ENCODE measurements around the gene TCP11L2. TPM values are rescaled to one million over a fixed set of nuclear protein-coding genes. Genes with fewer than 3 reads are reported as not detected.

The TCP11L2 gene
- total RNA-seq, 4 donors from 2014 or later: 35.4 to 59.8 (median 41.5) TPM

GRCh38 chr12:106258226-106258625, 44.3 kb upstream of the TCP11L2 start:
- TF ChIP-seq POLR2A (IDR thresholded peaks at IDR 0.05): no peak
- no peak for TF ChIP-seq POLR2AphosphoS5 (IDR thresholded peaks at IDR 0.05)
- no peak for TF ChIP-seq EP300 (IDR thresholded peaks at IDR 0.05)
- no peak for TF ChIP-seq CTCF (IDR thresholded peaks at IDR 0.05)
- H3K36me3 ChIP-seq: no peaks in the 10 kb centered on the region
- no peaks in the 10 kb centered on the region for H3K4me1 ChIP-seq
- H3K4me3 ChIP-seq: no peak overlapping the region
- no peaks in the 10 kb centered on the region for H3K27me3 ChIP-seq
- H3K27ac ChIP-seq: no peak overlapping the region
- WGBS, 2 donors (ENCODE audit: low coverage in 1 of 2): 60% methylated on average over 1 of the region's 4 CpGs; no CpG with 5 or more reads in 1 of the 2 donors
- H3K9me3 ChIP-seq: no peaks in the 10 kb centered on the region
- ATAC-seq: no peak

DNA sequence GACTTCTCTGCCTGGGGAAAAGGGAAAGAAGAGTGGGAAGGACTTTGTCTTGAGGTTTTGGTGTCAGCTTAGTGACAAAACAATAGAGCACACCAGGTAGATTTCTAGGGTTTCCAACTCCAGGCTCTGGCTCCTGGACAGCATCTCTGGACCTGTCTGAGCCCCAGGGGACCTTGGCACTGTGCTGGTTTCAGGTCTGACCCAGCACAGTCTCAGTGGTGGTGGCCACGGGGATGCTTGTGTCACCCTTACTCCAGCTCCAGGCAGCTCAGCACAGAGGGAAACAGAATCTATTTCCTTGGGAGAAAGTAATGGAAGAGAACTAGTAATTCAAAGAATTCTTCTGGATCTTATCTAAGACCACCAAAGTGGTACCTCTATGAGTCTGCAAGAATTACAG, 43.6 kb upstream of the TCP11L2 start:
- no peak overlapping the region for H3K4me3 ChIP-seq
- no peaks in the 10 kb centered on the region for H3K4me1 ChIP-seq
- no peak for TF ChIP-seq POLR2A (IDR thresholded peaks at IDR 0.05)
- TF ChIP-seq POLR2AphosphoS5 (IDR thresholded peaks at IDR 0.05): no peak
- TF ChIP-seq EP300 (IDR thresholded peaks at IDR 0.05): no peak
- TF ChIP-seq CTCF (IDR thresholded peaks at IDR 0.05): no peak
- no peaks in the 10 kb centered on the region for H3K9me3 ChIP-seq
- ATAC-seq: no peak
- H3K27ac ChIP-seq: no peak overlapping the region
- 80% methylated on average over 1 of the region's 1 CpG; no CpG with 5 or more reads in 1 of the 2 donors for WGBS, 2 donors (ENCODE audit: low coverage in 1 of 2)
- H3K36me3 ChIP-seq: no peaks in the 10 kb centered on the region
- H3K27me3 ChIP-seq: no peaks in the 10 kb centered on the region

DNA sequence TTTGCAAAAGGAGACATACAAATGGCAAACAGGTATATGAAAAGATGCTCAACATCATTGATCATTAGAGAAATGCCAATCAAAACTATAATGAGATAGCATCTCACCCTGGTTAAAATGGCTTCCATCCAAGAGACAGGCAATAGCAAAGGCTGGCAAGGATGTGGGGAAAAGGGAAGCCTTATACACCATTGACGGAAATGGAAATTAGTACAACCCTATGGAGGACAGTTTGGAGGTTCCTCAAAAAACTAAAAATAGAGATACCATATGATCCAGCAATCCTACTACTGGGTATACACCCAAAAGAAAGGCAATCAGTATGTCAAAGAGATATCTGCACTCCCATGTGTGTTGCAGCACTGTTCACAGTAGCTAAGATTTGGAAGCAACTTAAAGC, 37.4 kb upstream of the TCP11L2 start:
- Histone ChIP-seq H3K9me3 (no peaks in the 10 kb centered on the region), H3K36me3 (no peaks in the 10 kb centered on the region), H3K4me1 (no peaks in the 10 kb centered on the region), H3K27me3 (no peaks in the 10 kb centered on the region), H3K27ac (no peak overlapping the region), H3K4me3 (no peak overlapping the region)
- no peak for TF ChIP-seq POLR2A (IDR thresholded peaks at IDR 0.05)
- TF ChIP-seq EP300 (IDR thresholded peaks at IDR 0.05): no peak
- TF ChIP-seq POLR2AphosphoS5 (IDR thresholded peaks at IDR 0.05): no peak
- no peak for TF ChIP-seq CTCF (IDR thresholded peaks at IDR 0.05)
- 88% methylated on average over 1 of the region's 1 CpG; no CpG with 5 or more reads in 1 of the 2 donors for WGBS, 2 donors (ENCODE audit: low coverage in 1 of 2)
- no peak for ATAC-seq

GRCh38 chr12:106267535-106267934, 35.0 kb upstream of the TCP11L2 start:
- H3K27me3 ChIP-seq: no peaks in the 10 kb centered on the region
- WGBS, 2 donors (ENCODE audit: low coverage in 1 of 2): 41 to 90% methylated on average over 2 of the region's 2 CpGs
- TF ChIP-seq EP300 (IDR thresholded peaks at IDR 0.05) (no peak), CTCF (IDR thresholded peaks at IDR 0.05) (no peak), POLR2AphosphoS5 (IDR thresholded peaks at IDR 0.05) (no peak), POLR2A (IDR thresholded peaks at IDR 0.05) (no peak)
- no peaks in the 10 kb centered on the region for H3K36me3 ChIP-seq
- H3K4me1 ChIP-seq: no peaks in the 10 kb centered on the region
- no peak overlapping the region for H3K27ac ChIP-seq
- no peaks in the 10 kb centered on the region for H3K9me3 ChIP-seq
- no peak overlapping the region for H3K4me3 ChIP-seq
- ATAC-seq: no peak

DNA sequence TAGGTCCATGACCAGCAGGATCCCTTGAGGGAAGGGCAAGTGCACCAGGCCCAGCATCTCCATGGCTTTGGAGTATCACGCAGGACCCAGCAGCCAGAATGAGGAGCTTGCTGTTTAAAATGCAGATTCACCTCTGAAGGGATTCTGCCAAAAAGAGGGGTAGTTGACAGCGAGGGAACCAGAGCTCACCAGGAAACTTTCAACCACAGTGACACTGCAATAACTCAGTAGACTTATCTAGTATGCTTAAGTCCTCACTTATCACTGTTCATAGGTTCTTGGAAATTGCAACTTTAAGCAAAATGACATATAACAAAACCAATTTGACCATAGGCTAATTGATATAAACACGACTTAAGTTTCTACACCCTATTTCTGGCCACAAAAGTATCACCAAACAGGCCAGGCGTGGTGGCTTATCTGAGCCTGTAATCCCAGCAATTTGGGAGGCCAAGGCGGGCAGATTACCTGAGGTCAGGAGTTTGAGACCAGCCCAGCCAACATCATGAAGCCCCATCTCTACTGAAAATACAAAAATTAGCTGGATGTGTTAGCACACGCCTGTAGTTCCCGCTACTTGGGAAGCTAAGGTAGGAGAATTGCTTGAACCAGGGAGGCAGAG, 33.3 kb upstream of the TCP11L2 start:
- no peak for ATAC-seq
- no peak overlapping the region for H3K4me3 ChIP-seq
- TF ChIP-seq POLR2A (IDR thresholded peaks at IDR 0.05) (no peak), EP300 (IDR thresholded peaks at IDR 0.05) (no peak), CTCF (IDR thresholded peaks at IDR 0.05) (no peak), POLR2AphosphoS5 (IDR thresholded peaks at IDR 0.05) (no peak)
- WGBS, 2 donors (ENCODE audit: low coverage in 1 of 2): 81 to 85% methylated on average over 3 to 4 of the region's 7 CpGs
- H3K36me3 ChIP-seq: no peaks in the 10 kb centered on the region
- no peaks in the 10 kb centered on the region for H3K4me1 ChIP-seq
- no peaks in the 10 kb centered on the region for H3K27me3 ChIP-seq
- no peaks in the 10 kb centered on the region for H3K9me3 ChIP-seq
- no peak overlapping the region for H3K27ac ChIP-seq
